Thoracic aorta (tissue), 2 donors: ENCODE measurements around the gene INSYN1. TPM values are rescaled to one million over a fixed set of nuclear protein-coding genes. Genes with fewer than 3 reads are reported as not detected.

Experiments
- ATAC-seq: fragments of 150-250 bp; one replicate; pipeline ENCODE4 v1.8.0; 2017; ENCODE audit warnings: low read depth; ENCODE audit not compliant: insufficient number of reproducible peaks, low FRiP score
- DNase-seq: peaks from one replicate; pipeline ENCODE4 v3.0.0-alpha.2; 2020; ENCODE audit warnings: low spot score
- H3K27ac ChIP-seq, 2 donors: fragments of 200-600 bp; sonication (generic); 1 replicate in 1 of 2; 2 replicates in 1 of 2; pipeline ENCODE4 v1.5.1; 2016; ENCODE audit warnings: mild to moderate bottlenecking in 2 of 2, moderate library complexity in 2 of 2
- H3K27me3 ChIP-seq: fragments of 200-600 bp; sonication (generic); replicated peaks from 2 replicates; pipeline ENCODE4 v1.6.0; 2016; ENCODE audit warnings: mild to moderate bottlenecking; ENCODE audit not compliant: insufficient read depth
- H3K36me3 ChIP-seq: fragments of 200-600 bp; sonication (generic); one replicate; pipeline ENCODE4 v1.5.1; 2016
- H3K4me1 ChIP-seq, 2 donors: fragments of 200-600 bp; sonication (generic); 1 replicate in 1 of 2; 2 replicates in 1 of 2; pipeline versions ENCODE4 v1.5.1 to v1.6.0; 2016; ENCODE audit warnings: low read depth in 2 of 2, mild to moderate bottlenecking in 1 of 2; ENCODE audit not compliant: control insufficient read depth in 1 of 2
- H3K4me3 ChIP-seq: fragments of 200-600 bp; sonication (generic); 2 replicates; pipeline ENCODE4 v1.5.1; 2016; ENCODE audit warnings: mild to moderate bottlenecking
- H3K9me3 ChIP-seq: fragments of 200-600 bp; sonication (generic); 2 replicates; pipeline ENCODE4 v1.5.1; 2016
- total RNA-seq, 2 donors: library from RNA; depleted of rRNA; stranded (reverse); fragments of >200 nt; gene quantifications; one replicate each; pipeline versions ENCODE4 v1.1.0 to v1.2.3, GENCODE V29; 2016
- TF ChIP-seq, protein P1 (sequence below): fragments of 200-600 bp; sonication (generic); IDR thresholded peaks from one replicate; pipeline ENCODE4 v1.5.1; 2019; ENCODE audit warnings: antibody characterized with exemption

INSYN1 gene
- total RNA-seq, 2 donors from 2014 or later = 10.6 to 15.2 TPM

DNA sequence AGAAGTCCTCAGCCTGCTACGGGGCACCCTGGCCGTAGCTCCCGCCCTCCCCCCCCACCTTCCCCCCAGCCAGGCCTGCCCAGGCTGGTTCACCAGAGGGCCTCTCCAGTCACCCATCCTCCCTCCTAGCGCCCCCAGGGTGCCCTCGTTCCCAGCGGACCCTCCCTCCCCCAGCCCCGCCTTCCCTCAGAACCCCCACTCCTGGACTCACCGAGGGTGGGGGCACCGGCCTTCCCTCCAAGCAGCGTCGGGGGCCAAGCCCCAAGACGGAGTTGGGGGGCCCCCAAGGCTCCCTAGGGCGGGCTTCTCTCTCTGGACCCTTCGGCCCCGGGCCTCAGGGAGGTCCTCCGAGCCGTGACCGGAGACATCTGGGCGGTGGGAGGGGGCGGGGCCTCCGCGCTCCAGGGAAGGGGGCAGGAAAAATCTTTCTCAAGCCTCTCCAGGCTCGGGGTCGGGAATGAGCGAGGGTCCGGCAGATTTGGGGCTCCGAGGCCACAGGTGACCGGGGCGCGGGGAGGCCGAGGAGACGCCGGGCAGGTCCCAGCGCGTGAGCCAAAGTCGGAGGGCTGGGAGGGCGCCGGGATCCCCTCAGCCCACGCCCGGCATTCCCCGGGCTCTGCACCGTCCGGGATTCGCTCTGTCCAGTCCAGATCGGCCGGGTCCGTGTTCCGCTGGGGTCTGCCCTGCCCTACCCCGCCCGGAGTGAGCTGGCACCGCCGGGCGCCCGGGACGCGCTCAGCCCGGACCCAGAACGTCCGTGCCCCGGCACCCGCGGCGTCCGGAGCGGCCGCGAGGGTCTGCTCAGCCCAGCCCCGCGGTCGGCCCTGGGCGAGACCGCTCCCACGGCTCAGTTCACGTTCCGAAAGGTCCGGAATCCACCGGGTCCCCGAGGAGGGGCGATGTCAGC lies 999 bp downstream of the INSYN1 start:
- DNase-seq (no peak), ATAC-seq (no peak)
- no peak overlapping the region for H3K27ac ChIP-seq
- H3K27me3 ChIP-seq = no peaks in the 10 kb centered on the region
- no peaks in the 10 kb centered on the region for H3K36me3 ChIP-seq
- no peaks in the 10 kb centered on the region for H3K9me3 ChIP-seq
- H3K4me1 ChIP-seq = peaks cover 0 to 17% of the 10 kb centered on the region in 2 donors
- H3K4me3 ChIP-seq = peak overlapping the region; percentile 89
- TF ChIP-seq, protein P1, sequence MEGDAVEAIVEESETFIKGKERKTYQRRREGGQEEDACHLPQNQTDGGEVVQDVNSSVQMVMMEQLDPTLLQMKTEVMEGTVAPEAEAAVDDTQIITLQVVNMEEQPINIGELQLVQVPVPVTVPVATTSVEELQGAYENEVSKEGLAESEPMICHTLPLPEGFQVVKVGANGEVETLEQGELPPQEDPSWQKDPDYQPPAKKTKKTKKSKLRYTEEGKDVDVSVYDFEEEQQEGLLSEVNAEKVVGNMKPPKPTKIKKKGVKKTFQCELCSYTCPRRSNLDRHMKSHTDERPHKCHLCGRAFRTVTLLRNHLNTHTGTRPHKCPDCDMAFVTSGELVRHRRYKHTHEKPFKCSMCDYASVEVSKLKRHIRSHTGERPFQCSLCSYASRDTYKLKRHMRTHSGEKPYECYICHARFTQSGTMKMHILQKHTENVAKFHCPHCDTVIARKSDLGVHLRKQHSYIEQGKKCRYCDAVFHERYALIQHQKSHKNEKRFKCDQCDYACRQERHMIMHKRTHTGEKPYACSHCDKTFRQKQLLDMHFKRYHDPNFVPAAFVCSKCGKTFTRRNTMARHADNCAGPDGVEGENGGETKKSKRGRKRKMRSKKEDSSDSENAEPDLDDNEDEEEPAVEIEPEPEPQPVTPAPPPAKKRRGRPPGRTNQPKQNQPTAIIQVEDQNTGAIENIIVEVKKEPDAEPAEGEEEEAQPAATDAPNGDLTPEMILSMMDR = no peak

GRCh38 chr15:73751511-73751898 lies 1.6 kb downstream of the INSYN1 start:
- no peak overlapping the region for H3K27ac ChIP-seq
- TF ChIP-seq, protein P1 = no peak
- no peaks in the 10 kb centered on the region for H3K9me3 ChIP-seq
- ATAC-seq (no peak), DNase-seq (no peak)
- no peaks in the 10 kb centered on the region for H3K27me3 ChIP-seq
- H3K36me3 ChIP-seq = no peaks in the 10 kb centered on the region
- H3K4me3 ChIP-seq = peak overlapping the region; percentile 89
- H3K4me1 ChIP-seq = peaks cover 0 to 17% of the 10 kb centered on the region in 2 donors

GRCh38 chr15:73750951-73751350 lies 2.2 kb downstream of the INSYN1 start:
- no peak for DNase-seq
- TF ChIP-seq, protein P1 = no peak
- no peak for ATAC-seq
- no peaks in the 10 kb centered on the region for H3K27me3 ChIP-seq
- H3K4me1 ChIP-seq = peaks cover 0 to 17% of the 10 kb centered on the region in 2 donors
- no peaks in the 10 kb centered on the region for H3K9me3 ChIP-seq
- H3K4me3 ChIP-seq = peak overlapping the region; percentile 89
- H3K36me3 ChIP-seq = no peaks in the 10 kb centered on the region
- no peak overlapping the region for H3K27ac ChIP-seq

DNA sequence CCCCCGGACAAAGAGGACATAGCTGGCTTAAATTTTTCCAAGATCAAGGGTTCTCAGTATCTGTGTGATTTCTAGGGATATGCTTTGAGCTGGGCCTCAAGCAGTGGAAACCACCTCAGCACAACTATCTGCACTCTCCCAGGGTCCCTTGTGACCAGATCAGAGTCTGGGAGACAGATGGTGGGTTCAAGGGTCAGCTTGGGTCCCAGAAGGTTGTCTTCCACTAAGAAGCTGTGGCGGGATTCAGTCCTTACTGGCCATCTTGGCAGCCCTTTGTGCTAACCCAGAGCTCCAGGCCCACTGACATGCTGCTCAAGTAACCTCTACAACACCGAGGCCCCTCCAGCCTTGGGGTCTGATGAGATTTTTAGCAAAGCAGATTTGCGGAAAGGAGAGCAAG lies 2.7 kb downstream of the INSYN1 start:
- TF ChIP-seq, protein P1 = no peak
- ATAC-seq (no peak), DNase-seq (no peak)
- no peak overlapping the region for H3K4me3 ChIP-seq
- H3K27me3 ChIP-seq = no peaks in the 10 kb centered on the region
- H3K27ac ChIP-seq = no peak overlapping the region
- H3K4me1 ChIP-seq = peaks cover 0 to 17% of the 10 kb centered on the region in 2 donors
- no peaks in the 10 kb centered on the region for H3K36me3 ChIP-seq
- H3K9me3 ChIP-seq = no peaks in the 10 kb centered on the region

- Histone ChIP-seq H3K4me3 (no peak overlapping the region), H3K27me3 (no peaks in the 10 kb centered on the region), H3K9me3 (no peaks in the 10 kb centered on the region), H3K27ac (no peak overlapping the region), H3K4me1 (peaks cover 0 to 17% of the 10 kb centered on the region in 2 donors), H3K36me3 (no peaks in the 10 kb centered on the region)
- no peak for DNase-seq
- TF ChIP-seq, protein P1 = no peak
- no peak for ATAC-seq
These were observed 3.2 kb downstream of the INSYN1 start for GRCh38 chr15:73749971-73750370.
